ENCODE measurements around the gene CHD5. TPM values are rescaled to one million over a fixed set of nuclear protein-coding genes. Genes with fewer than 3 reads are reported as not detected.

CHD5 gene
- polyA plus RNA-seq, 1 donor from 2014 or later = 22.0 TPM

DNA sequence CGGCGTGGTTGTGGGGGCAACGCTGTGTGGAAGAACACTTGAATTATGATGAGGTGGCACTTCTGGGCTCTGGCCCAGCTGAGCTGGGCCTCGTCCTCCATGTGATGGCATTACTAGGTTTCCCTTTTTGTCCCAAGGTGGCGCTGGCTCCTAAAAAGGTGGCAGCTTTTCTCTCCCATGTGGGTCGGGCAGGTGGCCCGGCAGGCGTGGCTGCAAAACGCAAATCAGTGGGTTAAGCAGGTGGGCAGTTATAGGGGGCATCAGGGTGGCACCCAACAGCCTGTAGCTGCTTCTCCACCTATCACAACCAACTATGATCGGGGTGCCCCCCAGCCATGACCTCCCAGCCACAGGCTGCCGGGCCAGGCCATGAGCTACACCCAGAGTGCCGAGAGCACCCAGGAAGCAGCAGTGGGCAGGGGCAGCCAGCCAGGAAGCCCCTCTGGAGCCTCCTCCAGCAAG, 74.9 kb downstream of the CHD5 start:
- no peaks in the 10 kb centered on the region for H3K27me3 ChIP-seq (ENCODE audit: insufficient read depth, low read depth, low read length)
- no peak overlapping the region for H2AFZ ChIP-seq (ENCODE audit: low read depth, low read length)
- H3K79me2 ChIP-seq (replicated peaks; ENCODE audit: insufficient read depth, low read length) = no peaks in the 10 kb centered on the region
- H3K9ac ChIP-seq (ENCODE audit: low read length) = no peak overlapping the region
- no peak overlapping the region for H3K4me2 ChIP-seq (ENCODE audit: low read length)
- no peak overlapping the region for H3K4me3 ChIP-seq (ENCODE audit: low read length)
- H3K9me3 ChIP-seq (ENCODE audit: low read length) = no peaks in the 10 kb centered on the region
- no peaks in the 10 kb centered on the region for H4K20me1 ChIP-seq (ENCODE audit: insufficient read depth)
- no peaks in the 10 kb centered on the region for H3K36me3 ChIP-seq (ENCODE audit: insufficient read depth, low read length)
- TF ChIP-seq EZH2 (IDR thresholded peaks at IDR 0.05; ENCODE audit: borderline replicate concordance, insufficient read depth, low read length, poor library complexity, severe bottlenecking) (no peak), POLR2AphosphoS5 (IDR thresholded peaks at IDR 0.05) (no peak)
- H3K27ac ChIP-seq (ENCODE audit: low read length) = no peak overlapping the region
- no peaks in the 10 kb centered on the region for H3K9me2 ChIP-seq (ENCODE audit: insufficient read depth, low read length)
- no peaks in the 10 kb centered on the region for H3F3A ChIP-seq (ENCODE audit: insufficient read depth, low read length, poor library complexity, severe bottlenecking)

DNA sequence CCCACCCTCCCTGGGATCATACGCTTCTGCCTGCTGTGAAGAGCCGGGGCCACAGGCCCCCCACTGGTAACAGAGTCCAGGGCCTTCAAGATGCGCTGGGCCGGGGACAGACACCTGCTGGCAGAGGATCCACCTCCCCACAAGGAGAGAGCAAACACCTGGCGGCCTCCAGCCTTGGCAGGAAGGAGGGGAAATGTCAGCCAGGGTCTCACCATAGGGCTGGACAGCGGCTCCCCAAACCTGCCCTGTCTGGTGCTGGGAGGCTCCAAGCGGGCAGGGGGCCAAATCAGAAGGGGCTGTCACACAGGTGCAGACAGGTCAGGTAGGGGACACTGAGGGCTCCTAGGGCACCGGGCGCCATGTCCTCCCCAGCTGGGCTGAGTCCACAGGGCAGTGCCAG, 75.5 kb downstream of the CHD5 start:
- Histone ChIP-seq H3K9me2 (ENCODE audit: insufficient read depth, low read length) (no peaks in the 10 kb centered on the region), H3K4me2 (ENCODE audit: low read length) (no peak overlapping the region), H3K79me2 (replicated peaks; ENCODE audit: insufficient read depth, low read length) (no peaks in the 10 kb centered on the region), H3K9ac (ENCODE audit: low read length) (no peak overlapping the region), H3K27me3 (ENCODE audit: insufficient read depth, low read depth, low read length) (no peaks in the 10 kb centered on the region), H2AFZ (ENCODE audit: low read depth, low read length) (no peak overlapping the region), H3K9me3 (ENCODE audit: low read length) (no peaks in the 10 kb centered on the region), H4K20me1 (ENCODE audit: insufficient read depth) (no peaks in the 10 kb centered on the region), H3F3A (ENCODE audit: insufficient read depth, low read length, poor library complexity, severe bottlenecking) (no peaks in the 10 kb centered on the region), H3K4me3 (ENCODE audit: low read length) (no peak overlapping the region), H3K36me3 (ENCODE audit: insufficient read depth, low read length) (no peaks in the 10 kb centered on the region), H3K27ac (ENCODE audit: low read length) (no peak overlapping the region)
- TF ChIP-seq SMC3 (conservative IDR thresholded peaks at IDR 0.05; ENCODE audit: poor library complexity) (no peak), EP300 (conservative IDR thresholded peaks at IDR 0.05; ENCODE audit: poor library complexity, severe bottlenecking) (no peak), POLR2AphosphoS5 (IDR thresholded peaks at IDR 0.05) (no peak), MXI1 (conservative IDR thresholded peaks at IDR 0.05; ENCODE audit: poor library complexity, severe bottlenecking) (no peak), TAF1 (IDR thresholded peaks at IDR 0.05; ENCODE audit: low read depth) (no peak), EZH2 (IDR thresholded peaks at IDR 0.05; ENCODE audit: borderline replicate concordance, insufficient read depth, low read length, poor library complexity, severe bottlenecking) (no peak), RAD21 (conservative IDR thresholded peaks at IDR 0.05) (no peak)
- TF ChIP-seq, protein P1, sequence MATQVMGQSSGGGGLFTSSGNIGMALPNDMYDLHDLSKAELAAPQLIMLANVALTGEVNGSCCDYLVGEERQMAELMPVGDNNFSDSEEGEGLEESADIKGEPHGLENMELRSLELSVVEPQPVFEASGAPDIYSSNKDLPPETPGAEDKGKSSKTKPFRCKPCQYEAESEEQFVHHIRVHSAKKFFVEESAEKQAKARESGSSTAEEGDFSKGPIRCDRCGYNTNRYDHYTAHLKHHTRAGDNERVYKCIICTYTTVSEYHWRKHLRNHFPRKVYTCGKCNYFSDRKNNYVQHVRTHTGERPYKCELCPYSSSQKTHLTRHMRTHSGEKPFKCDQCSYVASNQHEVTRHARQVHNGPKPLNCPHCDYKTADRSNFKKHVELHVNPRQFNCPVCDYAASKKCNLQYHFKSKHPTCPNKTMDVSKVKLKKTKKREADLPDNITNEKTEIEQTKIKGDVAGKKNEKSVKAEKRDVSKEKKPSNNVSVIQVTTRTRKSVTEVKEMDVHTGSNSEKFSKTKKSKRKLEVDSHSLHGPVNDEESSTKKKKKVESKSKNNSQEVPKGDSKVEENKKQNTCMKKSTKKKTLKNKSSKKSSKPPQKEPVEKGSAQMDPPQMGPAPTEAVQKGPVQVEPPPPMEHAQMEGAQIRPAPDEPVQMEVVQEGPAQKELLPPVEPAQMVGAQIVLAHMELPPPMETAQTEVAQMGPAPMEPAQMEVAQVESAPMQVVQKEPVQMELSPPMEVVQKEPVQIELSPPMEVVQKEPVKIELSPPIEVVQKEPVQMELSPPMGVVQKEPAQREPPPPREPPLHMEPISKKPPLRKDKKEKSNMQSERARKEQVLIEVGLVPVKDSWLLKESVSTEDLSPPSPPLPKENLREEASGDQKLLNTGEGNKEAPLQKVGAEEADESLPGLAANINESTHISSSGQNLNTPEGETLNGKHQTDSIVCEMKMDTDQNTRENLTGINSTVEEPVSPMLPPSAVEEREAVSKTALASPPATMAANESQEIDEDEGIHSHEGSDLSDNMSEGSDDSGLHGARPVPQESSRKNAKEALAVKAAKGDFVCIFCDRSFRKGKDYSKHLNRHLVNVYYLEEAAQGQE (IDR thresholded peaks at IDR 0.05; ENCODE audit: borderline replicate concordance) = no peak
- TF ChIP-seq, protein P2, sequence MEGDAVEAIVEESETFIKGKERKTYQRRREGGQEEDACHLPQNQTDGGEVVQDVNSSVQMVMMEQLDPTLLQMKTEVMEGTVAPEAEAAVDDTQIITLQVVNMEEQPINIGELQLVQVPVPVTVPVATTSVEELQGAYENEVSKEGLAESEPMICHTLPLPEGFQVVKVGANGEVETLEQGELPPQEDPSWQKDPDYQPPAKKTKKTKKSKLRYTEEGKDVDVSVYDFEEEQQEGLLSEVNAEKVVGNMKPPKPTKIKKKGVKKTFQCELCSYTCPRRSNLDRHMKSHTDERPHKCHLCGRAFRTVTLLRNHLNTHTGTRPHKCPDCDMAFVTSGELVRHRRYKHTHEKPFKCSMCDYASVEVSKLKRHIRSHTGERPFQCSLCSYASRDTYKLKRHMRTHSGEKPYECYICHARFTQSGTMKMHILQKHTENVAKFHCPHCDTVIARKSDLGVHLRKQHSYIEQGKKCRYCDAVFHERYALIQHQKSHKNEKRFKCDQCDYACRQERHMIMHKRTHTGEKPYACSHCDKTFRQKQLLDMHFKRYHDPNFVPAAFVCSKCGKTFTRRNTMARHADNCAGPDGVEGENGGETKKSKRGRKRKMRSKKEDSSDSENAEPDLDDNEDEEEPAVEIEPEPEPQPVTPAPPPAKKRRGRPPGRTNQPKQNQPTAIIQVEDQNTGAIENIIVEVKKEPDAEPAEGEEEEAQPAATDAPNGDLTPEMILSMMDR (IDR thresholded peaks at IDR 0.05; ENCODE audit: poor library complexity, severe bottlenecking) = no peak

Measured in neural cell (in vitro differentiated cells).